ENCODE data around the gene NUDT16L1. TPM values are rescaled to one million over a fixed set of nuclear protein-coding genes. Genes with fewer than 3 reads are reported as not detected.

The NUDT16L1 gene
- total and polyA plus RNA-seq, 12 donors, result 16.3 to 99.3 (median 51.6) TPM

GRCh38 chr16:4693956-4694641 is 737 bp downstream of the NUDT16L1 start:
- WGBS, 4 donors, result 1 to 8% (median 5%) methylated on average over 8 to 54 of the region's 54 CpGs
- no peak for TF ChIP-seq CTCF (IDR thresholded peaks at IDR 0.05)
- no peak for TF ChIP-seq POLR2A (IDR thresholded peaks at IDR 0.05)
- no peaks in the 10 kb centered on the region for H3K27me3 ChIP-seq
- H3K36me3 ChIP-seq (replicated peaks in 1 of 2), result peaks cover 0 to 48% of the 10 kb centered on the region in 2 donors
- peaks cover 27 to 41% of the 10 kb centered on the region in 2 donors for H3K4me1 ChIP-seq (replicated peaks in 1 of 2)
- no peaks in the 10 kb centered on the region for H3K9me3 ChIP-seq (replicated peaks in 1 of 3)
- H3K4me3 ChIP-seq, result peak overlapping the region; percentile 45 to 99 (median 95)
- peak in 6 of 7 donors; percentile 35 to 57 (median 50) for DNase-seq
- intact Hi-C loops (cut with DNase I), result no loop called here
- peak overlapping the region; percentile 60 to 98 (median 83) for H3K27ac ChIP-seq

GRCh38 chr16:4694642-4695451 is 1.5 kb downstream of the NUDT16L1 start:
- peak overlapping the region in 2 of 5 donors; percentile 75 to 98 for H3K27ac ChIP-seq
- H3K4me3 ChIP-seq, result peak overlapping the region in 1 of 4 donors; percentile 99
- no peaks in the 10 kb centered on the region for H3K9me3 ChIP-seq (replicated peaks in 1 of 3)
- intact Hi-C loops (cut with DNase I), result no loop called here
- H3K27me3 ChIP-seq, result no peaks in the 10 kb centered on the region
- H3K36me3 ChIP-seq (replicated peaks in 1 of 2), result peaks cover 0 to 52% of the 10 kb centered on the region in 2 donors
- peaks cover 27 to 41% of the 10 kb centered on the region in 2 donors for H3K4me1 ChIP-seq (replicated peaks in 1 of 2)
- TF ChIP-seq CTCF (IDR thresholded peaks at IDR 0.05), result no peak
- TF ChIP-seq POLR2A (IDR thresholded peaks at IDR 0.05), result no peak
- peak in 5 of 7 donors; percentile 22 to 46 (median 34) for DNase-seq
- WGBS, 4 donors, result 52 to 59% (median 57%) methylated on average over 9 to 26 of the region's 26 CpGs

- peaks cover 0 to 60% of the 10 kb centered on the region in 2 donors for H3K36me3 ChIP-seq (replicated peaks in 1 of 2)
- H3K27ac ChIP-seq, result peak overlapping the region in 2 of 5 donors; percentile 75 to 98
- no peaks in the 10 kb centered on the region for H3K9me3 ChIP-seq (replicated peaks in 1 of 3)
- no peak for DNase-seq
- no peak overlapping the region for H3K4me3 ChIP-seq
- TF ChIP-seq POLR2A (IDR thresholded peaks at IDR 0.05) (no peak), CTCF (IDR thresholded peaks at IDR 0.05) (no peak)
- intact Hi-C loops (cut with DNase I), result no loop called here
- WGBS, 4 donors, result 62 to 71% (median 65%) methylated on average over 10 to 12 of the region's 12 CpGs
- no peaks in the 10 kb centered on the region for H3K27me3 ChIP-seq
- peaks cover 27 to 41% of the 10 kb centered on the region in 2 donors for H3K4me1 ChIP-seq (replicated peaks in 1 of 2)
Observed at GRCh38 chr16:4695473-4696171, 2.3 kb downstream of the NUDT16L1 start.

All from adrenal gland (tissue), 12 donors.